ENCODE measurements around the gene AP4E1. TPM values are rescaled to one million over a fixed set of nuclear protein-coding genes. Genes with fewer than 3 reads are reported as not detected.

Gene AP4E1
- total and polyA plus RNA-seq, 2 donors (not counting 3 experiments of a cell fraction or from before 2014, with no cell fraction given): 1.6 to 9.8 TPM

GRCh38 chr15:51024735-51025453 lies 116.4 kb downstream of the AP4E1 start:
- H3K4me2 ChIP-seq (ENCODE audit: insufficient read depth, low read length): no peak overlapping the region
- TF ChIP-seq MAX (IDR thresholded peaks at IDR 0.05; ENCODE audit: insufficient read depth, insufficient read length) (no peak), GATA2 (IDR thresholded peaks at IDR 0.05; ENCODE audit: insufficient read depth, insufficient read length, low read depth, low read length) (no peak), JUN (IDR thresholded peaks at IDR 0.05; ENCODE audit: borderline replicate concordance, insufficient read depth, insufficient read length, low read depth) (no peak), EZH2 (IDR thresholded peaks at IDR 0.05; ENCODE audit: borderline replicate concordance, low read depth, low read length, severe bottlenecking) (no peak), POLR2AphosphoS5 (IDR thresholded peaks at IDR 0.05; ENCODE audit: insufficient read depth, low read depth, low read length) (no peak), MYC (IDR thresholded peaks at IDR 0.05; ENCODE audit: low read depth, low read length) (no peak), CTCF (IDR thresholded peaks at IDR 0.05; ENCODE audit: extremely low read depth in 1 of 2, insufficient read depth in 1 of 2, low read depth in 1 of 2, low read length in 2 of 2) (no peak), FOS (IDR thresholded peaks at IDR 0.05; ENCODE audit: borderline replicate concordance, insufficient read depth, low read length) (no peak), POLR2A (IDR thresholded peaks at IDR 0.05; ENCODE audit: low read depth, low read length) (no peak)
- intact Hi-C loops (cut with micrococcal nuclease): no loop called here
- dilution Hi-C loops (cut with MboI; ENCODE audit: extremely low pct_ligation_motif_present, low sequenced_read_pairs): no loop called here
- H3K4me1 ChIP-seq (ENCODE audit: control insufficient read depth, extremely low read depth, insufficient read depth, low read length): no peaks in the 10 kb centered on the region
- H3K36me3 ChIP-seq (ENCODE audit: control insufficient read depth in 2 of 2, extremely low read depth in 1 of 2, insufficient read depth in 2 of 2, low read length in 2 of 2): no peaks in the 10 kb centered on the region
- H3K9ac ChIP-seq (replicated peaks; ENCODE audit: extremely low read depth, insufficient read depth, low read length): no peak overlapping the region
- no peaks in the 10 kb centered on the region for H3K79me2 ChIP-seq (ENCODE audit: control insufficient read depth, insufficient read depth, low read length)
- no peak overlapping the region for H3K27ac ChIP-seq (ENCODE audit: insufficient read depth, low read depth, low read length)
- CTCF ChIA-PET: no interaction called here
- H3K9me3 ChIP-seq (replicated peaks; ENCODE audit: control insufficient read depth, insufficient read depth, low read length): no peaks in the 10 kb centered on the region
- no TSS peak for BruUV-seq (replicated peaks)
- DNase-seq (ENCODE audit: low read depth, low spot score) (no peak), FAIRE-seq (no peak)
- H2AFZ ChIP-seq (ENCODE audit: low read depth, low read length): no peak overlapping the region
- POLR2A ChIA-PET: no interaction called here
- H3K27me3 ChIP-seq (ENCODE audit: control insufficient read depth in 2 of 2, insufficient read depth in 2 of 2, low read length in 2 of 2): no peaks in the 10 kb centered on the region
- H3K4me3 ChIP-seq (replicated peaks in 1 of 3; ENCODE audit: insufficient read depth in 1 of 3, low read depth in 1 of 3, low read length in 3 of 3): no peak overlapping the region
- no peaks in the 10 kb centered on the region for H3K9me1 ChIP-seq (replicated peaks; ENCODE audit: control insufficient read depth, extremely low read depth, insufficient read depth, low read length)
- no peaks in the 10 kb centered on the region for H4K20me1 ChIP-seq (replicated peaks; ENCODE audit: control insufficient read depth, extremely low read depth, insufficient read depth, low read length)

Data from endothelial cell of umbilical vein (primary cell).